ENCODE measurements around the gene SLC66A1. TPM values are rescaled to one million over a fixed set of nuclear protein-coding genes. Genes with fewer than 3 reads are reported as not detected.

SLC66A1 gene
- total and polyA plus RNA-seq, 9 of the 15 experiments (the other 6 are each of a cell fraction or from before 2014, with no cell fraction given): 1.2 to 40.8 (median 18.6) TPM

- FAIRE-seq: no peak
- BruUV-seq (replicated peaks): TSS peak; percentile 60
- no peak for DNase-seq (ENCODE audit: extremely low read depth in 1 of 4, low spot score in 3 of 4)
- 80% methylated on average over 19 of the region's 19 CpGs for WGBS (ENCODE audit: insufficient coverage, low coverage, missing lambda C conversion rate)
- H2AFZ ChIP-seq (ENCODE audit: low read depth, low read length): no peak overlapping the region
- H3K27me3 ChIP-seq (ENCODE audit: control insufficient read depth in 2 of 2, insufficient read depth in 2 of 2, low read length in 2 of 2): no peaks in the 10 kb centered on the region
- in situ Hi-C loops (cut with MboI) (no loop called here), intact Hi-C loops (cut with micrococcal nuclease) (loop anchor here (5.0 kb wide), 1 partner anchor 87 kb away; the partner anchor contains the start of genes EMC1 and MRTO4)
- H3K27ac ChIP-seq (ENCODE audit: extremely low read depth, low read depth, low read length): no peak overlapping the region
- H3K4me1 ChIP-seq (replicated peaks in 1 of 2; ENCODE audit: control insufficient read depth in 2 of 2, insufficient read depth in 2 of 2, low read length in 2 of 2): peaks cover 4 to 41% of the 10 kb centered on the region in 2 experiments; a peak in 4 of 5 replicates
- H3K36me3 ChIP-seq (ENCODE audit: control insufficient read depth, insufficient read depth, low read length): peaks cover 37% of the 10 kb centered on the region; the same call in 2 of the 3 replicates
- H3K9me1 ChIP-seq (ENCODE audit: control insufficient read depth, insufficient read depth, low read length): peaks cover 11% of the 10 kb centered on the region
- no peaks in the 10 kb centered on the region for H3K9me3 ChIP-seq (replicated peaks; ENCODE audit: control insufficient read depth, insufficient read depth, low read depth, low read length)
- no peak overlapping the region for H3K4me3 ChIP-seq
- H3K9ac ChIP-seq (ENCODE audit: insufficient read depth in 1 of 2, low read depth in 2 of 2, low read length in 2 of 2): peak overlapping the region in 1 of 2 experiments; percentile 58; a peak in 2 of 4 replicates
- ATAC-seq: no peak
- no peak for TF ChIP-seq STAT5A (IDR thresholded peaks at IDR 0.05; ENCODE audit: borderline replicate concordance, low read length)
- no peak for TF ChIP-seq HDAC6 (IDR thresholded peaks at IDR 0.05; ENCODE audit: low read depth, low read length)
- TF ChIP-seq ZKSCAN8 (CRISPR knock-in tag; IDR thresholded peaks at IDR 0.05): no peak
- no peak for TF ChIP-seq EWSR1 (IDR thresholded peaks at IDR 0.05; ENCODE audit: borderline replicate concordance, low read depth, partially characterized antibody)
- TF ChIP-seq CREB1 (IDR thresholded peaks at IDR 0.05): no peak
- TF ChIP-seq CREB1 (CRISPR knock-in tag; IDR thresholded peaks at IDR 0.05): no peak
- TF ChIP-seq ZNF589 (CRISPR knock-in tag; IDR thresholded peaks at IDR 0.05; ENCODE audit: low read depth): no peak
- TF ChIP-seq SIX5 (IDR thresholded peaks at IDR 0.05; ENCODE audit: borderline replicate concordance in 1 of 2, insufficient read depth in 1 of 2, low read depth in 1 of 2, low read length in 2 of 2): no peak
- TF ChIP-seq E2F1 (CRISPR knock-in tag; IDR thresholded peaks at IDR 0.05): no peak
- no peak for TF ChIP-seq CSDE1 (IDR thresholded peaks at IDR 0.05)
- H4K20me1 ChIP-seq (replicated peaks; ENCODE audit: control insufficient read depth, insufficient read depth, low read length): peaks cover 14% of the 10 kb centered on the region; the same call in 1 of the 2 replicates
- POLR2A ChIA-PET: interaction anchor here (0.6 to 1.2 kb wide), 2 partner anchors 9 to 16 kb away, joined by 3 to 6 read pairs; no protein-coding TSS in a partner anchor
- H3K4me2 ChIP-seq (ENCODE audit: insufficient read depth, low read length): no peak overlapping the region
- H3K79me2 ChIP-seq (ENCODE audit: control insufficient read depth, insufficient read depth, low read length): no peaks in the 10 kb centered on the region
- CTCF ChIA-PET (ENCODE audit: low intra/inter-chr PET ratio): interaction anchor here (0.6 kb wide), 1 partner anchor 43 kb away, joined by 3 read pairs; no protein-coding TSS in a partner anchor
Observed at GRCh38 chr1:19339214-19339861, 27.2 kb downstream of the SLC66A1 start.

Data from K562 (cell line).